ENCODE data around the gene TMPRSS9.

- TF ChIP-seq RAD51 (IDR thresholded peaks at IDR 0.05; ENCODE audit: borderline replicate concordance), result no peak
- TF ChIP-seq POLR2AphosphoS5 (IDR thresholded peaks at IDR 0.05; ENCODE audit: low read depth, low read length), result no peak
- TF ChIP-seq ZNF878 (CRISPR knock-in tag; IDR thresholded peaks at IDR 0.05), result no peak
- no peak for TF ChIP-seq CTCF (CRISPR knock-in tag; IDR thresholded peaks at IDR 0.05)
- TF ChIP-seq EHMT2 (IDR thresholded peaks at IDR 0.05; ENCODE audit: borderline replicate concordance, low read depth, low read length), result no peak
- no peak for TF ChIP-seq BHLHE40 (IDR thresholded peaks at IDR 0.05; ENCODE audit: low read length)
Observed at GRCh38 chr19:2381148-2381820, 21.2 kb downstream of the TMPRSS9 start.
